Activated naive CD4-positive, alpha-beta T cell treated with anti-CD3 and anti-CD28 coated beads, Interleukin-2, amount 50 U/mL, for 24 hours (primary cell): ENCODE measurements around the gene CADPS2.
"Not testable (repeated sequence)": the region's sequence is repeated elsewhere in the genome, so short reads cannot be mapped to it uniquely, and the experiment has no call there.

Experiments used
- H3K27ac Mint-ChIP-seq: one replicate; pipeline ENCODE4 v1.8.0; 2021; ENCODE audit warnings: mild to moderate bottlenecking, mixed read lengths
- H3K27me3 Mint-ChIP-seq: one replicate; pipeline ENCODE4 v1.8.0; 2021; ENCODE audit warnings: mixed read lengths
- H3K36me3 Mint-ChIP-seq: one replicate; pipeline ENCODE4 v1.8.0; 2021; ENCODE audit warnings: mixed read lengths
- H3K4me1 Mint-ChIP-seq: one replicate; pipeline ENCODE4 v1.8.0; 2021; ENCODE audit warnings: mixed read lengths
- H3K4me3 Mint-ChIP-seq: one replicate; pipeline ENCODE4 v1.8.0; 2021; ENCODE audit warnings: mild to moderate bottlenecking, mixed read lengths
- H3K9me3 Mint-ChIP-seq: one replicate; pipeline ENCODE4 v1.8.0; 2021; ENCODE audit warnings: mixed read lengths

Gene CADPS2

DNA sequence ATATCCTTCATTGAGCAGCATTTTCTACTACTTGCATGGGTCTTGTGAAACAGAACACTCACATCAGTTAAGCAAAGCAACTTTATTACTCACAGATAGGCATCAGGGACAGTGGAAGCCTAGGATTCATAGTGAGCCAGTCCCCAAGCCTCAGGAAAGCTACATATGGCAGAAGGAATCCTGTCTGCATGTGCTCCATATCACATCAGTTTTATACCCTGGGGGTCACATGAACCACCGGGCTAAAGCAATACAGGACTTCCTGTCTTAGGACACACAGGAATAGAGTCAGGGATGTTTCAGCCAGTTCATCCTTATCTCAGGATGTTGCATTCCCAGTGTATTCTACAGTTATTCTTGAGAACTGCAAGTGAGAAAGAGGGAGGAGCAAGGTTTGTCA, 596.8 kb downstream of the CADPS2 start:
- no peaks in the 10 kb centered on the region for H3K4me1 Mint-ChIP-seq
- H3K36me3 Mint-ChIP-seq: no peaks in the 10 kb centered on the region
- no peaks in the 10 kb centered on the region for H3K9me3 Mint-ChIP-seq
- peaks cover 4% of the 10 kb centered on the region for H3K27me3 Mint-ChIP-seq
- H3K4me3 Mint-ChIP-seq: no peak overlapping the region
- H3K27ac Mint-ChIP-seq: no peak overlapping the region

DNA sequence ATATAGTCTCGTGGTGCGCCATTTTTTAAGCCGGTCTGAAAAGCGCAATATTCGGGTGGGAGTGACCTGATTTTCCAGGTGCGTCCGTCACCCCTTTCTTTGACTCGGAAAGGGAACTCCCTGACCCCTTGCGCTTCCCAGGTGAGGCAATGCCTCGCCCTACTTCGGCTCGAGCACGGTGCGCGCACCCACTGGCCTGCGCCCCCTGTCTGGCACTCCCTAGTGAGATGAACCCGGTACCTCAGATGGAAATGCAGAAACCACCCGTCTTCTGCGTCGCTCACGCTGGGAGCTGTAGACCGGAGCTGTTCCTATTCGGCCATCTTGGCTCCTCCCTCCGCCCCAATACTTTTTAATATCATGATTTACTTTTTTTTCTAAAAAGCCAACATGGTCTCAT, 601.7 kb downstream of the CADPS2 start:
- not testable (repeated sequence) for H3K27me3 Mint-ChIP-seq, H3K36me3 Mint-ChIP-seq, H3K4me3 Mint-ChIP-seq, H3K27ac Mint-ChIP-seq, H3K4me1 Mint-ChIP-seq, H3K9me3 Mint-ChIP-seq

- H3K4me3 Mint-ChIP-seq: no peak overlapping the region
- H3K27ac Mint-ChIP-seq: no peak overlapping the region
- H3K4me1 Mint-ChIP-seq: no peaks in the 10 kb centered on the region
- no peaks in the 10 kb centered on the region for H3K36me3 Mint-ChIP-seq
- no peaks in the 10 kb centered on the region for H3K27me3 Mint-ChIP-seq
- H3K9me3 Mint-ChIP-seq: no peaks in the 10 kb centered on the region
These were observed 613.1 kb downstream of the CADPS2 start for GRCh38 chr7:122273117-122273516.

- H3K4me3 Mint-ChIP-seq: no peak overlapping the region
- no peaks in the 10 kb centered on the region for H3K36me3 Mint-ChIP-seq
These were observed 617.0 kb downstream of the CADPS2 start for GRCh38 chr7:122269241-122269640.

More at GRCh38 chr7:122269241-122269640, 617.0 kb downstream of the CADPS2 start:
- Mint-ChIP-seq H3K27ac (no peak overlapping the region), H3K4me1 (no peaks in the 10 kb centered on the region), H3K9me3 (no peaks in the 10 kb centered on the region), H3K27me3 (no peaks in the 10 kb centered on the region)
